H9 (cell line): ENCODE measurements around the gene ANGPT4. TPM values are rescaled to one million over a fixed set of nuclear protein-coding genes. Genes with fewer than 3 reads are reported as not detected.

Experiments used
- DNase-seq: peaks from one replicate; pipeline ENCODE4 v3.0.0-alpha.2; 2017
- H2AFZ ChIP-seq: one replicate; pipeline ENCODE4 v1.6.1; 2013; ENCODE audit warnings: mild to moderate bottlenecking, low read length, control low read depth, moderate library complexity
- H2AK5ac ChIP-seq: 2 replicates; pipeline ENCODE4 v1.6.1; 2013; ENCODE audit warnings: low read length, control low read depth, mixed read lengths; ENCODE audit not compliant: insufficient read length
- H2BK120ac ChIP-seq: one replicate; pipeline ENCODE4 v1.6.1; 2013; ENCODE audit warnings: low read depth, mild to moderate bottlenecking, low read length, control low read depth, inconsistent platforms; ENCODE audit not compliant: poor library complexity, severe bottlenecking
- H2BK12ac ChIP-seq: 2 replicates; pipeline ENCODE4 v1.6.1; 2013; ENCODE audit warnings: low read length, control low read depth, mixed read lengths, low read depth; ENCODE audit not compliant: insufficient read length
- H2BK15ac ChIP-seq: 2 replicates; pipeline ENCODE4 v1.6.1; 2013; ENCODE audit warnings: low read depth, low read length, control low read depth
- H2BK20ac ChIP-seq: one replicate; pipeline ENCODE4 v1.6.1; 2013; ENCODE audit warnings: low read depth, mild to moderate bottlenecking, low read length, control low read depth, inconsistent platforms; ENCODE audit not compliant: poor library complexity, severe bottlenecking
- H2BK5ac ChIP-seq: 2 replicates; pipeline ENCODE4 v1.6.1; 2013; ENCODE audit warnings: low read length, control low read depth, mixed read lengths; ENCODE audit not compliant: insufficient read length
- H3K14ac ChIP-seq: 2 replicates; pipeline ENCODE4 v1.6.1; 2013; ENCODE audit warnings: low read length, control low read depth; ENCODE audit not compliant: insufficient read depth
- H3K18ac ChIP-seq: 2 replicates; pipeline ENCODE4 v1.6.1; 2013; ENCODE audit warnings: low read depth, mild to moderate bottlenecking, mixed read lengths, low read length, control low read depth; ENCODE audit not compliant: insufficient read length
- H3K23ac ChIP-seq: 2 replicates; pipeline ENCODE4 v1.6.1; 2013; ENCODE audit warnings: low read length, control low read depth, mixed read lengths, low read depth; ENCODE audit not compliant: insufficient read length
- H3K23me2 ChIP-seq: 2 replicates; pipeline ENCODE4 v1.6.1; 2013; ENCODE audit warnings: low read depth, mild to moderate bottlenecking, mixed read lengths, low read length, control low read depth; ENCODE audit not compliant: insufficient read length, poor library complexity, severe bottlenecking
- H3K27ac ChIP-seq: 2 replicates; pipeline ENCODE4 v1.5.1; 2013; ENCODE audit warnings: low read length, control low read depth, mixed read lengths, low read depth; ENCODE audit not compliant: insufficient read length
- H3K27me3 ChIP-seq: 2 replicates; pipeline ENCODE4 v1.6.1; 2013; ENCODE audit warnings: low read length, control low read depth, inconsistent platforms; ENCODE audit not compliant: insufficient read depth
- H3K4ac ChIP-seq: 2 replicates; pipeline ENCODE4 v1.6.1; 2013; ENCODE audit warnings: low read depth, mild to moderate bottlenecking, control low read depth, inconsistent platforms, low read length, moderate library complexity
- H3K4me1 ChIP-seq: 2 replicates; pipeline ENCODE4 v1.6.1; 2013; ENCODE audit warnings: low read length, control low read depth, inconsistent platforms; ENCODE audit not compliant: insufficient read depth
- H3K4me2 ChIP-seq: 2 replicates; pipeline ENCODE4 v1.6.1; 2013; ENCODE audit warnings: low read length, control low read depth, mixed read lengths; ENCODE audit not compliant: insufficient read length, insufficient read depth
- H3K56ac ChIP-seq: 2 replicates; pipeline ENCODE4 v1.6.1; 2013; ENCODE audit warnings: low read depth, mild to moderate bottlenecking, mixed read lengths, low read length, control low read depth; ENCODE audit not compliant: insufficient read length
- H3K79me1 ChIP-seq: 2 replicates; pipeline ENCODE4 v1.6.1; 2013; ENCODE audit warnings: low read depth, mild to moderate bottlenecking, moderate library complexity, low read length, control low read depth, inconsistent platforms; ENCODE audit not compliant: insufficient read depth, poor library complexity, severe bottlenecking
- H3K79me2 ChIP-seq: 2 replicates; pipeline ENCODE4 v1.6.1; 2013; ENCODE audit warnings: low read length, control low read depth, inconsistent platforms; ENCODE audit not compliant: insufficient read depth
- H3K9ac ChIP-seq: 2 replicates; pipeline ENCODE4 v1.6.1; 2013; ENCODE audit warnings: low read length, control low read depth, mixed read lengths; ENCODE audit not compliant: insufficient read length; ENCODE audit errors: extremely low read depth
- H3K9me3 ChIP-seq: one replicate; pipeline ENCODE4 v1.6.1; 2013; ENCODE audit warnings: low read depth, low read length, inconsistent platforms; ENCODE audit not compliant: control insufficient read depth
- H3T11ph ChIP-seq: one replicate; pipeline ENCODE4 v1.6.1; 2013; ENCODE audit warnings: mild to moderate bottlenecking, low read length, control low read depth, inconsistent platforms
- H4K20me1 ChIP-seq: one replicate; pipeline ENCODE4 v1.6.1; 2013; ENCODE audit not compliant: control insufficient read depth, insufficient read length, insufficient read depth
- H4K5ac ChIP-seq: 2 replicates; pipeline ENCODE4 v1.6.1; 2013; ENCODE audit warnings: low read depth, mild to moderate bottlenecking, mixed read lengths, low read length, control low read depth; ENCODE audit not compliant: insufficient read length
- H4K8ac ChIP-seq: replicated peaks from 2 replicates; pipeline ENCODE4 v1.6.1; 2013; ENCODE audit warnings: low read length, control low read depth, mixed read lengths, low read depth; ENCODE audit not compliant: insufficient read length
- H4K91ac ChIP-seq: 2 replicates; pipeline ENCODE4 v1.6.1; 2013; ENCODE audit warnings: low read depth, mild to moderate bottlenecking, moderate library complexity, mixed read lengths, low read length, control low read depth; ENCODE audit not compliant: insufficient read length
- H3K27ac Mint-ChIP-seq, 3 experiments: 2 replicates in 2 of 3; 3 replicates in 1 of 3; pipeline ENCODE4 v1.8.0; 2020 to 2021; ENCODE audit warnings: mixed read lengths in 3 of 3, mild to moderate bottlenecking in 1 of 3, moderate library complexity in 1 of 3
- H3K27me3 Mint-ChIP-seq: 2 replicates; pipeline ENCODE4 v1.8.0; 2021; ENCODE audit warnings: low read depth, mild to moderate bottlenecking, moderate library complexity, mixed read lengths
- H3K36me3 Mint-ChIP-seq, 3 experiments: 2 replicates in 2 of 3; 3 replicates in 1 of 3; pipeline ENCODE4 v1.8.0; 2020 to 2021; ENCODE audit warnings: low read depth in 3 of 3, mixed read lengths in 3 of 3; ENCODE audit not compliant: insufficient read depth in 1 of 3
- H3K4me1 Mint-ChIP-seq, 2 experiments: 2 replicates each; pipeline ENCODE4 v1.8.0; 2020; ENCODE audit warnings: mixed read lengths in 2 of 2
- H3K4me3 Mint-ChIP-seq, 2 experiments: 2 replicates in 1 of 2; 3 replicates in 1 of 2; pipeline ENCODE4 v1.8.0; 2020 to 2021; ENCODE audit warnings: mild to moderate bottlenecking in 2 of 2, mixed read lengths in 2 of 2, moderate library complexity in 1 of 2
- H3K9me3 Mint-ChIP-seq, 2 experiments: 2 replicates in 1 of 2; 3 replicates in 1 of 2; pipeline ENCODE4 v1.8.0; 2020; ENCODE audit warnings: mild to moderate bottlenecking in 2 of 2, mixed read lengths in 2 of 2, moderate library complexity in 1 of 2
- WGBS: extraction: QIAGEN DNeasy Blood & Tissue Kit; methylation state at CpG from one replicate; pipeline ENCODE4 v1.1.7; 2013; ENCODE audit warnings: missing lambda C conversion rate, low lambda C conversion rate, mixed read lengths; ENCODE audit not compliant: insufficient read length; ENCODE audit errors: extremely low coverage; 5-methylcytosine and 5-hydroxymethylcytosine counted together
- total RNA-seq: library from RNA; stranded (reverse); gene quantifications from 2 replicates; pipeline ENCODE4 v1.2.1, GENCODE V29; 2021
- TF ChIP-seq, protein P1 (sequence below): fragments of 200-600 bp; sonication (generic); conservative IDR thresholded peaks from 3 replicates; pipeline ENCODE4 v1.8.0; 2021; ENCODE audit warnings: antibody characterized with exemption, mild to moderate bottlenecking

The ANGPT4 gene
- total RNA-seq, 1 experiment from 2014 or later: 0.11 TPM

DNA sequence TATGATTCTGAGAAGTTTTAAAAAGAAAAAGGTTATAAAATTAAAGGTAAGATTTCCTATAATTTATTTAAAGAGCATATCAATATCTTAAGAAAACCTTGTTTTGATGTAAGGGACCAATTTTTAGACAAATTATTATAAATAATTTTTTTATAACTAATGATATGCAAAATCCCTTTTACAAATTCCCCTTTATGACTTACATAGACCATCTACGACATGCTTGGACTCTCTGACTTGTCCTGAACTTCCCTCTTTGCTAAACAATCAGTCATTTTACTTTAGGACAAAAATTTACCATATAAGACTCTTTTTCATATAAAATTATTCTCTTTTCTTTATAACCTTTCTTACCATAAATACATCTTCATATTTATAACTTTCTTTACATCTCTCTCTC is 15.3 kb upstream of the ANGPT4 start:
- H3K9me3 ChIP-seq: peaks cover 18% of the 10 kb centered on the region
- no peak overlapping the region for H2AFZ ChIP-seq
- H2BK20ac ChIP-seq: no peak overlapping the region
- no peak overlapping the region for H4K91ac ChIP-seq
- H3K27me3 Mint-ChIP-seq: peaks cover 6% of the 10 kb centered on the region; the same call in 1 of the 2 replicates
- no peak overlapping the region for H4K8ac ChIP-seq
- H2BK12ac ChIP-seq: no peak overlapping the region
- no peak overlapping the region for H2AK5ac ChIP-seq
- H3K79me2 ChIP-seq: no peaks in the 10 kb centered on the region
- no peak overlapping the region for H3K27ac ChIP-seq
- H3K4me3 Mint-ChIP-seq: no peak overlapping the region
- H3K23me2 ChIP-seq: no peaks in the 10 kb centered on the region
- H2BK15ac ChIP-seq: no peak overlapping the region
- H2BK5ac ChIP-seq: no peak overlapping the region
- no peak overlapping the region for H2BK120ac ChIP-seq
- no peak overlapping the region for H4K5ac ChIP-seq
- H3K23ac ChIP-seq: no peak overlapping the region
- no peak overlapping the region for H3K56ac ChIP-seq
- H3K4me1 ChIP-seq: no peaks in the 10 kb centered on the region
- H3K4ac ChIP-seq: no peak overlapping the region
- no peaks in the 10 kb centered on the region for H3K27me3 ChIP-seq
- H3K4me1 Mint-ChIP-seq: peaks cover 5% of the 10 kb centered on the region in 2 experiments; a peak in 3 of 4 replicates
- TF ChIP-seq, protein P1, sequence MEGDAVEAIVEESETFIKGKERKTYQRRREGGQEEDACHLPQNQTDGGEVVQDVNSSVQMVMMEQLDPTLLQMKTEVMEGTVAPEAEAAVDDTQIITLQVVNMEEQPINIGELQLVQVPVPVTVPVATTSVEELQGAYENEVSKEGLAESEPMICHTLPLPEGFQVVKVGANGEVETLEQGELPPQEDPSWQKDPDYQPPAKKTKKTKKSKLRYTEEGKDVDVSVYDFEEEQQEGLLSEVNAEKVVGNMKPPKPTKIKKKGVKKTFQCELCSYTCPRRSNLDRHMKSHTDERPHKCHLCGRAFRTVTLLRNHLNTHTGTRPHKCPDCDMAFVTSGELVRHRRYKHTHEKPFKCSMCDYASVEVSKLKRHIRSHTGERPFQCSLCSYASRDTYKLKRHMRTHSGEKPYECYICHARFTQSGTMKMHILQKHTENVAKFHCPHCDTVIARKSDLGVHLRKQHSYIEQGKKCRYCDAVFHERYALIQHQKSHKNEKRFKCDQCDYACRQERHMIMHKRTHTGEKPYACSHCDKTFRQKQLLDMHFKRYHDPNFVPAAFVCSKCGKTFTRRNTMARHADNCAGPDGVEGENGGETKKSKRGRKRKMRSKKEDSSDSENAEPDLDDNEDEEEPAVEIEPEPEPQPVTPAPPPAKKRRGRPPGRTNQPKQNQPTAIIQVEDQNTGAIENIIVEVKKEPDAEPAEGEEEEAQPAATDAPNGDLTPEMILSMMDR: no peak
- no CpG with 5 or more reads among the region's 1 CpG for WGBS
- no peaks in the 10 kb centered on the region for H4K20me1 ChIP-seq
- H3K9ac ChIP-seq: no peak overlapping the region
- no peak overlapping the region for H3K27ac Mint-ChIP-seq
- no peak overlapping the region for H3K4me2 ChIP-seq
- peaks cover 3 to 23% (median 16%) of the 10 kb centered on the region in 3 experiments; a peak in 5 of 7 replicates for H3K36me3 Mint-ChIP-seq
- H3K18ac ChIP-seq: no peak overlapping the region
- no peaks in the 10 kb centered on the region for H3K79me1 ChIP-seq
- no peak for DNase-seq
- peaks cover 33 to 37% of the 10 kb centered on the region in 2 experiments for H3K9me3 Mint-ChIP-seq
- no peak overlapping the region for H3K14ac ChIP-seq
- H3T11ph ChIP-seq: no peak overlapping the region
